Hypothalamus (tissue), 51 donors: Measurements from ENCODE around the gene RBMY1A1.
"Not testable (repeated sequence)": the region's sequence is repeated elsewhere in the genome, so short reads cannot be mapped to it uniquely, and the experiment has no call there.

Experiments used
- DNase-seq, 51 donors: peaks; one replicate each; lab custom pipeline; 2025; lab: John Stamatoyannopoulos, UW

RBMY1A1 gene

DNA sequence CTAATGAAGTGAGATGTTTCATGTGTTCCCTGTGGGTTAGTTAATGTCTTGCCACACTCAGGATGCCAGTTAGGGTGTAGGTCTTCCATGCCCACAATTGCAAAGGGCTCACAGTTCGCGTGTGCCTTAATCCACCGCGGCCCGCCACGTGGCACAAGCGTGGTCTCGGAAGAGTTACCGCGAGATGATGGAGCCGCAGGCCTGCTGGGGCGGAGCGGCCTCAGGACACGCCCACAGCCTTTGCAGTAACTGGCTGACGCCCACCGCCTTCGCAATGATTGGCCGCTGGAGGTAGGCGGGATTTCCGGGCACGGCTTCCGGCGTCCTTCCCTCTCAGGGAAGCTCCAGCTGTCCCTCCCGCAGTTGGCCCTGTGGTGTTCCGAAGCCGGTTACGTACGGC, at the start of gene RBMY1A1:
Gene RBMY1A1 (plus strand): TSS at position 301 of the 400 bp plus-strand sequence. CDS start 2,013 bp downstream, outside the sequence.
- not testable (repeated sequence) for DNase-seq

DNA sequence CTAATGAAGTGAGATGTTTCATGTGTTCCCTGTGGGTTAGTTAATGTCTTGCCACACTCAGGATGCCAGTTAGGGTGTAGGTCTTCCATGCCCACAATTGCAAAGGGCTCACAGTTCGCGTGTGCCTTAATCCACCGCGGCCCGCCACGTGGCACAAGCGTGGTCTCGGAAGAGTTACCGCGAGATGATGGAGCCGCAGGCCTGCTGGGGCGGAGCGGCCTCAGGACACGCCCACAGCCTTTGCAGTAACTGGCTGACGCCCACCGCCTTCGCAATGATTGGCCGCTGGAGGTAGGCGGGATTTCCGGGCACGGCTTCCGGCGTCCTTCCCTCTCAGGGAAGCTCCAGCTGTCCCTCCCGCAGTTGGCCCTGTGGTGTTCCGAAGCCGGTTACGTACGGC, 23.6 kb upstream of the RBMY1A1 start, which contains the start of gene RBMY1B:
Gene RBMY1B (plus strand): TSS at position 301 of the 400 bp plus-strand sequence. CDS start 2,013 bp downstream, outside the sequence.
- DNase-seq, result not testable (repeated sequence)

DNA sequence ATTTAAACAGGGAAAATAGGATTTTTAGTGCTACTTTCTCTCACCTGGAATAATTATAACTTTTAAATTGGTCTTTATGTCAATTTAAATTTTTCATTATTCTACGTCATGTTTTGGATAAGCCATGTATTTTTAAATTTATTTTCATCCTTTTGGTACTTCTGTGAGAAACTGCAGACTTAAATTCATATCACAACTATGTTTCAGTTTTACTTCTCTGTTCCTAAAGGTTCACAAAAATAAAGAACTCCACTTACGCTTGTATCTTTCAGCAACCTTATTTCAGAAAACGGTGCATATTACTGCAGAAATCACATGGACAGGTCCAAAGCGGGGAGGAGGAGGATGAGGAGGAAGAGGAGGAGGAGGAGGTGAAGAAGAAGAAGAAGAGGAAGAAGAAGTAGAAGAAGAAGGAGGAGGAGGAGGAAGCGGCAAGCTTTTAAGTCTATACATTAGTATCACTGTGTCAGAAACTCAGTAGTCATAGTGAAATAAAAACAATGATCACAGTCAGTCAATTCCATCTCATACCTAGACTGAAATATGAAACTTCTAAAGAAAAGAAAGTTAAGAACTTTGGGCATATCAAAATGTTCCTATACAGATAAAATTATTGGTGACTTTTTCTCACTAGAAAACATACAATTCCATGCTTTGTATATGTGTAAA, 24.8 kb downstream of the RBMY1A1 start:
- not testable (repeated sequence) for DNase-seq

DNA sequence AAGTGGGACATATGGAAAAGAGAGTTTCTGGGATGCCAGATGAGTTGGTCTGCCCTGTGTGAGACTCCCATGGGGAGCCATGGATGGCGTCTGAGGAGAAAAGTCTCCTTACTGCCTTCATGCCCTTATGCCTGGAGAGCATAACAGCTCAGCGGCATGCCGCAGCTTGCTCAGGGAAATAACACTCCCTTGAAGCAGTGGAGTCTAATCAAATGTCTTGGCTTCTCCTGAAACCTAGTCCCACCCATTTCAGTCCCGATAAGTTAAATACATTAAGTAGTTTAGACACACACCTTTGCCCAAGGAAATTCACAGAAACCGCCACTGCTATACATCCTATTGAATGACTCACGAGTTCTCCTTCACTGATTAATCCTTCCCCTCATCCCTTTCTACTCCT, 50.8 kb downstream of the RBMY1A1 start:
- no peak for DNase-seq

DNA sequence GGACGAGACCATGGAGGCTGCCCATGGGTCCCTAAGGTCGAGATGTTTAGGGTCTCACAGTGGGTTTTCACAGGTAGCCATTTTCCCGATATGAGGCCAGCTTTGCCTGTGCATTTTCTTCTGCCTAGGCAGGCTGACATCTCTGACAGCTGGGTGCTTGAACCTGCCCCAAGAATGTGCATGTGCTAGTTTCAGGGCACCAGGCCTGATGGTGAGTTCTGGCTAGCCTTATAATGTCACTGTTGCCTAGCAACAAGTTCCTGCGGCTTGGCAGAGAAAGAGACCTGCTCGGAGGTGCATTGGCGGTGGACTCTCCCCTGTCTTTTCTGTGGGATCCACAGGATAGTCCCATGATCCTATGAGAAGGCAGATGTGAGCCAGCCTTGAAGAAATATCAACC, 51.8 kb downstream of the RBMY1A1 start:
- peak in 3 of 51 donors; percentile 0 to 4 (median 0) for DNase-seq

DNA sequence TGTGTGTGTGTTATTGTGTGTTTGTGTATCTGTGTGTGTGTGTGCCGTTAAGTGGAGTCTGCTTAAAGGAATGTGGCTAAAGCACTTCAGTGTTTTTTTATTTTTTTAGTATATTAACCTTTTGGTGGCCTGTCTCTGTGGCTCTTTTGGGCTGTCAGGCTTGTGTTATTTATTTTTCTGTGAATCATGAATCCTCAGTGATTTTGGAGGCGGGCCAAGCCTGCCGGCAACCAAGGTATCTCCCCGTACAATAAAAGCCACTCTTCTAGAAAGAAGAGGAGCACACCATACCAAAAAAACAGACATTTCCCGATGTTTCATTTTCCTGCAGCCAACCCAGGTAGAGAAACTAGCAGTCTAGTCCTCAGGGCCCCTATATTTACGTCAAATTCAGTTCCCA, 57.4 kb downstream of the RBMY1A1 start:
- DNase-seq, result peak in 1 of 51 donors; percentile 6

DNA sequence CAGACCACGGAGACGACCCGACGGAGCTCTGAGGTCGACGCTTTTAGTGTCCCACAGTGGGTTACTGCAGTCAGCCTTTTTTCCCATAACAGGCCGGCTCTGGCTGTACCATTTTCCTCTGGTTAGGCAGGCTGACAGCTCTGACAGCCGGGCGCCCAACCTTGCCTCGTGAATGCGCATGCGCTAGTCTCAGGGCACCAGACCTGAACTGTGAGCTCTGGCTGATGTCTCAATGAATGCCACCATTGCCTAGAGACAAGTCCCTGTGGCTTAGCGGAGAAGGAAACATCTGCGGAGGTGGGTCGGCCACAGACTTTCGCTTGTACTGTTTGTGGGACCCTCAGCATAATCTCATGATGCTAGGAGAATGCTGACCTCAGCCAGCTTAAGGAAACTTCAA, 61.6 kb downstream of the RBMY1A1 start:
- DNase-seq, result not testable (repeated sequence)
